ENCODE data around the gene CLDN34.

CLDN34 gene

DNA sequence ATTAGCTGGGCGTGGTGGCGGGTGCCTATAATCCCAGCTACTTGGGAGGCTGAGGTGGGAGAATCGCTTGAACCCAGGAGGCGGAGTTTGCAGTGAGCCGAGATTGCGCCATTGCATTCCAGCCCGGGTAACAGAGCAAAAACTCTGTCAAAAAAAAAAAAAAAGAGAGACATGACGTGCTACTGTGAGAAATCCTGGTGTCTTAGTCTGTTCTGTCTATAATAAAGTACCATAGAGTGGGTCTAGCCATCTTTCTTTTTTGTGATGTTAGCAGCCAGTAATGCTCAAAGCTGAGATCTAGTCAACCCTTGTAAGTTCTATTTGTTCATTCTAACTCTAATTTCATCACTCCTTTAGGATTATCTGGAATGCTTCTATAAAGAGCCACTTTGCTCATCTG is 38.9 kb downstream of the CLDN34 start:
- H3K4me3 ChIP-seq (ENCODE audit: low read length), result no peak overlapping the region
- TF ChIP-seq, protein P1, sequence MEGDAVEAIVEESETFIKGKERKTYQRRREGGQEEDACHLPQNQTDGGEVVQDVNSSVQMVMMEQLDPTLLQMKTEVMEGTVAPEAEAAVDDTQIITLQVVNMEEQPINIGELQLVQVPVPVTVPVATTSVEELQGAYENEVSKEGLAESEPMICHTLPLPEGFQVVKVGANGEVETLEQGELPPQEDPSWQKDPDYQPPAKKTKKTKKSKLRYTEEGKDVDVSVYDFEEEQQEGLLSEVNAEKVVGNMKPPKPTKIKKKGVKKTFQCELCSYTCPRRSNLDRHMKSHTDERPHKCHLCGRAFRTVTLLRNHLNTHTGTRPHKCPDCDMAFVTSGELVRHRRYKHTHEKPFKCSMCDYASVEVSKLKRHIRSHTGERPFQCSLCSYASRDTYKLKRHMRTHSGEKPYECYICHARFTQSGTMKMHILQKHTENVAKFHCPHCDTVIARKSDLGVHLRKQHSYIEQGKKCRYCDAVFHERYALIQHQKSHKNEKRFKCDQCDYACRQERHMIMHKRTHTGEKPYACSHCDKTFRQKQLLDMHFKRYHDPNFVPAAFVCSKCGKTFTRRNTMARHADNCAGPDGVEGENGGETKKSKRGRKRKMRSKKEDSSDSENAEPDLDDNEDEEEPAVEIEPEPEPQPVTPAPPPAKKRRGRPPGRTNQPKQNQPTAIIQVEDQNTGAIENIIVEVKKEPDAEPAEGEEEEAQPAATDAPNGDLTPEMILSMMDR (conservative IDR thresholded peaks at IDR 0.05; ENCODE audit: low read length), result no peak
- no peak for DNase-seq (ENCODE audit: low read depth)

DNA sequence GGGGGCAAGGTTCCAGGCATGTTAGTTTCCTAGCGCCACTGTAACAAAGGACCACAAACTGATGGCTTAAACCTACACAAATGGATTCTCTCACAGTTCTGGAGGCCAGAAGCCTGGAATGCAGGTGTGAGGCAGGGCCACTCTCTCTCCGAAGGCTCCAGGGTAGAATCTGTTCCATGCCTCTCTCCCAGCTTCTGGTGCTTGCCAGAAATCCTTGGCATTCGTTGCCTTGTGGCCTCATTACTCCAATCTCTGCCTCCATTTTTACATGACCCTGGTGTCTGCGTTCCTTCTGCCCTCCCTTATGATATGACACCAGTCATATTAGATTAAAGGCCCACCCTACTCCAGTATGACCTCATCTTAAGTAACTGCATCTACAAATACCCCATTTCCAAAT is 39.6 kb downstream of the CLDN34 start:
- H3K4me3 ChIP-seq (ENCODE audit: low read length), result no peak overlapping the region
- TF ChIP-seq, protein P1 (conservative IDR thresholded peaks at IDR 0.05; ENCODE audit: low read length), result no peak
- DNase-seq (ENCODE audit: low read depth), result no peak

DNA sequence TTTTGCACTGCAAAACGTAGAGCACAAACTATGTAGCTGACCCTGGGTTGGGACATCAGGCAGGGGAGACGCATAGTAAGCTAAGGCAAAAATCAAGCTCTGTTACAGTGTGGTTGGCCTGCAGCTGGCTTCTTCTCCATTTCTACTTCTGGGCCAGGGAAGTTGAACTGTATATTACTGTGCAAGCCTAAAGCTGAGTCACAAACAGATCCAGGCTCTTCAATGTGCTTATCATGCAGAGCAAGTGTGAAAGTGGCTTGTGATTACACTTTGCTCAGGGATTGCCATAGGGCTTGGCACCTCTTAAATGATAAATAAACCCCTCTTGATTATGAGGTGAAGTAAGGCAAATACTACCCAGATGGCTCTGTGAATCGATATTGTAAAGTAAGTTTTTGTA is 40.5 kb downstream of the CLDN34 start:
- TF ChIP-seq, protein P1 (conservative IDR thresholded peaks at IDR 0.05; ENCODE audit: low read length), result no peak
- no peak for DNase-seq (ENCODE audit: low read depth)
- H3K4me3 ChIP-seq (ENCODE audit: low read length), result no peak overlapping the region

DNA sequence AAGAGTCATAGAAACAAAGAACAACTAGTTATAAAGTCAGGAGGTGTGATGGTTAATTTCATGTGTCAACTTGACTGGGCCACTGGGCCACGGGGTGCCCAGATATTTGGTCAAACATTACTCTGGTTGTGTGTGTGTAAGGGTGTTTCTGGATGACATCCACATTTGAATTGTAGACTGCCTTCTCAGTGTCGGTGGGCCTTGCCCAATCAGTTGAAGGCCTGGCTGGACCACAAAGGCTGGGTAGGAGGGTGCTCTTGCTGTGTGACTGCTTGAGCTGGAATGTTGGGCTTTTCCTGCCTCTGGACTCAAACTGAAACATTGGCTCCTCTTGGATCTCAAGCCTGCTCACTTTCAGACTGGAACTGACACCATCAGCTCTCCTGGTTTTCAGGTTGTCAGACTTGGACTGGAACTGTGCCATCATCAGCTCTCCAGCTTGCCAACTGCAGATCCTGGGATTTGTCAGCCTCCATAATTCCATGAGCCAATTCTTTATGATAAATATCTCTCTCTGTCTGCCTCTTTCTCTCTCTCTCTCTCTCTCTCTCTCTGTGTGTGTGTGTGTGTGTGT is 41.4 kb downstream of the CLDN34 start:
- no peak for DNase-seq (ENCODE audit: low read depth)
- no peak overlapping the region for H3K4me3 ChIP-seq (ENCODE audit: low read length)
- TF ChIP-seq, protein P1 (conservative IDR thresholded peaks at IDR 0.05; ENCODE audit: low read length), result no peak

DNA sequence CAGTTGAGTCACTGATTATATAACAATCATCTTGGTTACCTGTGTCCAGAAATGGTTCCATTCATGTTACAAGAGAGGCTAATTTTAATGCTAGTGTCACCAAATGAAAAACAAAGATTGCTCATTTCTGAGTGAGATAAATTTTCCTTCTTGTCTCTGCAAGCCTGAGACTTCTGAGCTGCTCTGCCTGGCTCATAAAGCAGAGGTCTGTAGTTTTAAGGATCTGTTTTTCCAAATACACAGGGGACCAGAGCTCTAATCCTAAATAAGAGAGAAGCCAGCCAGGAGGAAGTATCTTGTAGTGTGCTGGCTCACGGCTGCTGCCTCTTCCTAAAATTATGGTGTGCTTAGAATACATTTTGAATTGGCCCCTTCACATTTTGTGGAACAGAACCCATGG is 42.6 kb downstream of the CLDN34 start:
- DNase-seq (ENCODE audit: low read depth), result no peak
- no peak overlapping the region for H3K4me3 ChIP-seq (ENCODE audit: low read length)
- TF ChIP-seq, protein P1 (conservative IDR thresholded peaks at IDR 0.05; ENCODE audit: low read length), result no peak

DNA sequence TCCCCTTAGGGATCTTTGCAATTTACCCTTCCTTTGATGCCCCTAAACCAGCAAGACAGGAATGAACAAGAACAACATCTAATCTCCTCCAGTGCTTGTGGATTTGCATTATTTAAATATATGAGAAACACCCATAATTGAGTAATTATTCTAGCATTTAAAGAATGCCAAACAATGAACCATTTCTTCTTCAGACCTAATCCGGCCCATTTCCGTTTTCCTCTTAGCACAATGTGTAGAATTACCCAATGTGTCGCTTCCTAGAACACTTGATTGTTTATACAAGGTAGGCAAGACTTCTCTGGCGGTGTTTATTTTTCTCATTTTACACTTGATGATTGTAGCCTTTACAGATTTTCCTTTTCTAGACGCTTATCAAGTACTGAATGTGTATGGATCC is 43.5 kb downstream of the CLDN34 start:
- TF ChIP-seq, protein P1 (conservative IDR thresholded peaks at IDR 0.05; ENCODE audit: low read length), result no peak
- peak; percentile 61 for DNase-seq (ENCODE audit: low read depth)
- no peak overlapping the region for H3K4me3 ChIP-seq (ENCODE audit: low read length)

DNA sequence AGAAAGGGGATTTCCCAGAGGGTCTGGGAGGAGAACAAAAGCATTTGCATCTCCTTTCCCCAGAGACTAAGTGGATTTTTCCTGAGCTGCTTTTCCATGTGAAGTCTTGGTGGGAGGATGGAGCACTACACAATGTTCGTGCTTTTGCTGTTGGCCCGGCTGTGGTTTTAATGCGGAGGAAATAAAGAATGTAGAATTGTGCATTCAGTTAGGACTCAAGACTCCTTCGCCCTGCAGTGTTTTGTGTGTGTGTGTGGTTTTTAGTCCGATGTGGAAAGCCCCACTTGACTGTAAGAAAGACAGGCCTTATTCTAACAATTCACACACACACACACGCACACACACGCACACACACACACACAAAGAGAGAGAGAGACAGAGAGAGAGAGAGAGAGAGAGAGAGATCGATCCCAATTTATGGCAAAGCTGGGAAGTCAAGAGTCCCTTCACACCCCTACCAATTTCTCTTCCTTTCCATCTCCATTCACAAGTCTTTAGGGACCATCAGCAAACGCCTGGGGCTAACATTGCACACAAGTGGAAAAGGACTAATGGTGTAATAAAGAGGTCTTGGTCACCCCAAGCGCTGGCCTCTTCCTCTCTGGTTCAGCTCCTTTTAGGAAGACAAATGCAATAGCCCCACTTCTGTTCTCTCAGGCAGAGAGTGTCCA is 44.2 kb downstream of the CLDN34 start:
- no peak for DNase-seq (ENCODE audit: low read depth)
- TF ChIP-seq, protein P1 (conservative IDR thresholded peaks at IDR 0.05; ENCODE audit: low read length), result no peak
- H3K4me3 ChIP-seq (ENCODE audit: low read length), result no peak overlapping the region

Measured in AG10803 (cell line).